Uterus (tissue), 4 donors: ENCODE results near the gene CENPN. TPM values are rescaled to one million over a fixed set of nuclear protein-coding genes. Genes with fewer than 3 reads are reported as not detected.

Source experiments
- DNase-seq, 2 donors: peaks; one replicate each; pipeline ENCODE4 v3.0.0-alpha.2; 2019 to 2020
- H3K27ac ChIP-seq, 2 donors: fragments of 200-600 bp; sonication (generic); 1 replicate in 1 of 2; 2 replicates in 1 of 2; pipeline ENCODE4 v1.5.1; 2016 to 2018
- H3K27me3 ChIP-seq, 2 donors: fragments of 200-600 bp; sonication (generic); one replicate each; pipeline ENCODE4 v1.5.1; 2018 to 2019; ENCODE audit warnings: control low read depth in 1 of 2
- H3K36me3 ChIP-seq, 2 donors: fragments of 200-600 bp; sonication (generic); one replicate each; pipeline ENCODE4 v1.5.1; 2019; ENCODE audit warnings: control low read depth in 1 of 2
- H3K4me1 ChIP-seq, 2 donors: fragments of 200-600 bp; sonication (generic); one replicate each; pipeline ENCODE4 v1.5.1; 2018 to 2019; ENCODE audit warnings: control low read depth in 1 of 2
- H3K4me3 ChIP-seq, 2 donors: fragments of 200-600 bp; sonication (generic); 1 replicate in 1 of 2; 2 replicates in 1 of 2; pipeline ENCODE4 v1.5.1; 2018 to 2019; ENCODE audit warnings: mild to moderate bottlenecking in 1 of 2
- H3K9me3 ChIP-seq, 2 donors: fragments of 200-600 bp; sonication (generic); one replicate each; pipeline ENCODE4 v1.5.1; 2019; ENCODE audit warnings: control low read depth in 1 of 2
- POLR2A ChIP-seq, 2 donors: fragments of 450-650 bp; IDR thresholded peaks; one replicate each; pipeline ENCODE4 v1.6.1; 2016; ENCODE audit warnings: antibody characterized with exemption in 2 of 2, mild to moderate bottlenecking in 1 of 2, moderate library complexity in 1 of 2
- intact Hi-C: fragments of 100-400 bp; cut with DNase I; formaldehyde crosslinking; loops from one replicate; pipeline ENCODE4 v1.15.1; 2023; ENCODE audit warnings: low total_unique reads
- total RNA-seq, 4 donors: library from RNA; depleted of rRNA in 3 of 4; stranded (reverse); fragments of >200 nt in 3 of 4; gene quantifications; one replicate each; pipeline versions ENCODE4 v1.1.0 to v1.2.4, GENCODE V29; 2014 to 2023
- TF ChIP-seq, protein P1 (sequence below), 4 experiments: fragments of 200-600 bp in 2 of 4; fragments of 450-650 bp in 2 of 4; sonication (generic) in 2 of 4; IDR thresholded peaks; one replicate each; pipeline ENCODE4 v1.5.1; 2016 to 2019; ENCODE audit warnings: antibody characterized with exemption in 4 of 4, mild to moderate bottlenecking in 2 of 4, moderate library complexity in 1 of 4
- donor health status: DM: yes; HTN: yes; CAD: no.

The CENPN gene
- total RNA-seq, 4 donors from 2014 or later, result 2.8 to 20.0 TPM; not detected in 2

DNA sequence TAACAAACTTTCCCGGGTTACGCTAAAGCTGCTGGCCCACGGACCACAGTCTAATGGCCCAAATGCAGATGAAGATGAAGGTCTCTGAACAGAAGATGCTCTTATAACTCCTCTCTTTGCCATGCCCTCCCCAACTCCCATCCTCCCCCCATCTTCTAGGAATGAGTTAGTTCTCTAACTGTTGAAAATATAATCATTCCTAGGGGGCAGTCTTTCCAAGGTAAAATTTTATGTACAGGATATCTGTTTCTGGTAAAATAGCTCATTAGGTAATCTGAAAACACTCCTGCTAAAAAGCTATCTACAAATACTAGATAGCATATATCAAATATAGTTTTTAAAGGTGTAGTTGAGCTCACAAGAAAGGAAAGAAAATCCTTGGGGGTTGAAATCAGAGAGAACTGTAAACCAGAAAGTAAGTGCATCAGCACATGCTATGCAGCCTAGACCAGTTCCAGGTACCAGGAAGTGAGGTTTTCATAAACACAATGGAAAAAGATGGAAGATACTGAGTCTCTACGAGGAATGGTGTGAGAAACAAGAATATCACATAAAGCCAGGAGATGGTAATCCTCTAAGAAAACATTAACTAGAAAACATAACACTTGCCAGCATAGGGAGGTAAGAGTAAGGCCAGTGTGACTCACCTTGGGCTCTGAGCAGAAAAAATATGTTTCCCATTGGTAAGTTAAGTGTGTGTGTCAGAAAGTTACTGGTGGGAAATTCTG lies 38.5 kb upstream of the CENPN start:
- Histone ChIP-seq H3K27ac (no peak overlapping the region), H3K27me3 (no peaks in the 10 kb centered on the region), H3K9me3 (no peaks in the 10 kb centered on the region), H3K4me3 (no peak overlapping the region), H3K36me3 (no peaks in the 10 kb centered on the region), H3K4me1 (no peaks in the 10 kb centered on the region)
- no peak for DNase-seq
- intact Hi-C loops, result no loop called here
- TF ChIP-seq, protein P1, sequence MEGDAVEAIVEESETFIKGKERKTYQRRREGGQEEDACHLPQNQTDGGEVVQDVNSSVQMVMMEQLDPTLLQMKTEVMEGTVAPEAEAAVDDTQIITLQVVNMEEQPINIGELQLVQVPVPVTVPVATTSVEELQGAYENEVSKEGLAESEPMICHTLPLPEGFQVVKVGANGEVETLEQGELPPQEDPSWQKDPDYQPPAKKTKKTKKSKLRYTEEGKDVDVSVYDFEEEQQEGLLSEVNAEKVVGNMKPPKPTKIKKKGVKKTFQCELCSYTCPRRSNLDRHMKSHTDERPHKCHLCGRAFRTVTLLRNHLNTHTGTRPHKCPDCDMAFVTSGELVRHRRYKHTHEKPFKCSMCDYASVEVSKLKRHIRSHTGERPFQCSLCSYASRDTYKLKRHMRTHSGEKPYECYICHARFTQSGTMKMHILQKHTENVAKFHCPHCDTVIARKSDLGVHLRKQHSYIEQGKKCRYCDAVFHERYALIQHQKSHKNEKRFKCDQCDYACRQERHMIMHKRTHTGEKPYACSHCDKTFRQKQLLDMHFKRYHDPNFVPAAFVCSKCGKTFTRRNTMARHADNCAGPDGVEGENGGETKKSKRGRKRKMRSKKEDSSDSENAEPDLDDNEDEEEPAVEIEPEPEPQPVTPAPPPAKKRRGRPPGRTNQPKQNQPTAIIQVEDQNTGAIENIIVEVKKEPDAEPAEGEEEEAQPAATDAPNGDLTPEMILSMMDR (IDR thresholded peaks at IDR 0.05), result no peak
- no peak for TF ChIP-seq POLR2A (IDR thresholded peaks at IDR 0.05)

GRCh38 chr16:80969114-80969484 lies 37.9 kb upstream of the CENPN start:
- no peak for DNase-seq
- TF ChIP-seq POLR2A (IDR thresholded peaks at IDR 0.05), result no peak
- TF ChIP-seq, protein P1 (IDR thresholded peaks at IDR 0.05), result no peak
- intact Hi-C loops, result no loop called here
- H3K9me3 ChIP-seq, result no peaks in the 10 kb centered on the region
- no peaks in the 10 kb centered on the region for H3K36me3 ChIP-seq
- no peak overlapping the region for H3K27ac ChIP-seq
- no peaks in the 10 kb centered on the region for H3K4me1 ChIP-seq
- no peaks in the 10 kb centered on the region for H3K27me3 ChIP-seq
- H3K4me3 ChIP-seq, result no peak overlapping the region

- Histone ChIP-seq H3K4me3 (no peak overlapping the region), H3K27ac (no peak overlapping the region), H3K36me3 (no peaks in the 10 kb centered on the region), H3K9me3 (no peaks in the 10 kb centered on the region), H3K27me3 (no peaks in the 10 kb centered on the region), H3K4me1 (no peaks in the 10 kb centered on the region)
- DNase-seq, result no peak
- intact Hi-C loops, result no loop called here
- TF ChIP-seq, protein P1 (IDR thresholded peaks at IDR 0.05), result no peak
- TF ChIP-seq POLR2A (IDR thresholded peaks at IDR 0.05), result no peak
Measured at GRCh38 chr16:80971819-80972218, 35.2 kb upstream of the CENPN start.

DNA sequence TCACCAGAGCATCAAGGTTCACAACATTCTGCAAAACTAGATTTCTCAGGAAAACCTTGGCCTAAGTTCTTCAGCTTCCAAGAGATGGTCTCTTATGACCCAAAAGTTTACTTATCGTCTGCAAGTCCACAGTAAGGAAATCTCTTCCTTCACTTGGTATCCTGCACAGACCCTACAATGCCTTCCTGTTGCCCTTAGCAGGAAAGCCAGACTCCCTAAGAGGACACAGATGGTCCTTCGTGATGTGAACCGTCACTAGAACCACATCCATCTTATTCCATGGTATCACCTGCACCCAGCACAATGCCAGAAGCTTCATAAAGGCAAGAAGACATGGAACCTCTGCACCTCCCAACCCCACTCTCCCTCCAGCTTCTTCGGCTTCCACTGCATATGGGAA lies 34.4 kb upstream of the CENPN start:
- no peaks in the 10 kb centered on the region for H3K27me3 ChIP-seq
- TF ChIP-seq, protein P1 (IDR thresholded peaks at IDR 0.05), result no peak
- no peak for TF ChIP-seq POLR2A (IDR thresholded peaks at IDR 0.05)
- intact Hi-C loops, result no loop called here
- H3K4me3 ChIP-seq, result no peak overlapping the region
- H3K9me3 ChIP-seq, result no peaks in the 10 kb centered on the region
- no peak overlapping the region for H3K27ac ChIP-seq
- no peaks in the 10 kb centered on the region for H3K4me1 ChIP-seq
- H3K36me3 ChIP-seq, result no peaks in the 10 kb centered on the region
- no peak for DNase-seq

- H3K36me3 ChIP-seq, result no peaks in the 10 kb centered on the region
- intact Hi-C loops, result no loop called here
- no peak for TF ChIP-seq POLR2A (IDR thresholded peaks at IDR 0.05)
- TF ChIP-seq, protein P1 (IDR thresholded peaks at IDR 0.05), result no peak
- no peak overlapping the region for H3K27ac ChIP-seq
- no peak for DNase-seq
- H3K9me3 ChIP-seq, result no peaks in the 10 kb centered on the region
- no peaks in the 10 kb centered on the region for H3K27me3 ChIP-seq
- H3K4me1 ChIP-seq, result no peaks in the 10 kb centered on the region
- no peak overlapping the region for H3K4me3 ChIP-seq
Measured at GRCh38 chr16:80973991-80974390, 33.0 kb upstream of the CENPN start.
